ENCODE results near the gene ATP9B. TPM values are rescaled to one million over a fixed set of nuclear protein-coding genes. Genes with fewer than 3 reads are reported as not detected.

Gene ATP9B
- total RNA-seq, 1 experiment from 2014 or later, result 20.9 TPM

- H3K4me3 Mint-ChIP-seq, result no peak overlapping the region
- no peak overlapping the region for H4K8ac ChIP-seq (replicated peaks; ENCODE audit: insufficient read length, low read depth, low read length)
- no peak overlapping the region for H3K18ac ChIP-seq (ENCODE audit: insufficient read length, low read depth, low read length)
- no peak overlapping the region for H3K4me2 ChIP-seq (ENCODE audit: insufficient read depth, insufficient read length, low read length)
- no peak overlapping the region for H2BK12ac ChIP-seq (ENCODE audit: insufficient read length, low read depth, low read length)
- no peak overlapping the region for H3K27ac ChIP-seq (ENCODE audit: insufficient read length, low read depth, low read length)
- peaks cover 6 to 8% of the 10 kb centered on the region in 2 experiments for H3K4me1 Mint-ChIP-seq
- H3K27ac Mint-ChIP-seq, result 0 out of 7 replicates have a peak overlapping the region, but pooled peaks of 1 of the 3 experiments have one; percentile 53
- peaks cover 4 to 22% (median 10%) of the 10 kb centered on the region in 3 experiments; a peak in 6 of 7 replicates for H3K36me3 Mint-ChIP-seq (ENCODE audit: insufficient read depth in 1 of 3, low read depth in 3 of 3)
- no peak overlapping the region for H2AK5ac ChIP-seq (ENCODE audit: insufficient read length, low read length)
- H3K56ac ChIP-seq (ENCODE audit: insufficient read length, low read depth, low read length), result no peak overlapping the region
- H2BK15ac ChIP-seq (ENCODE audit: low read depth, low read length), result no peak overlapping the region
- H3K9me3 Mint-ChIP-seq, result no peaks in the 10 kb centered on the region; a peak in 1 of 5 replicates
- no peak overlapping the region for H2BK120ac ChIP-seq (ENCODE audit: low read depth, low read length, poor library complexity, severe bottlenecking)
- no peak for TF ChIP-seq CTCF (conservative IDR thresholded peaks at IDR 0.05)
- H3K14ac ChIP-seq (ENCODE audit: insufficient read depth, low read length), result no peak overlapping the region
- no peak for DNase-seq
- no peaks in the 10 kb centered on the region for H3K9me3 ChIP-seq (ENCODE audit: control insufficient read depth, low read depth, low read length)
- no peak overlapping the region for H2BK5ac ChIP-seq (ENCODE audit: insufficient read length, low read length)
- no peak overlapping the region for H2AFZ ChIP-seq (ENCODE audit: low read length)
- H3K27me3 Mint-ChIP-seq (ENCODE audit: low read depth), result no peaks in the 10 kb centered on the region
- no peaks in the 10 kb centered on the region for H4K20me1 ChIP-seq (ENCODE audit: control insufficient read depth, insufficient read depth, insufficient read length)
- H2BK20ac ChIP-seq (ENCODE audit: low read depth, low read length, poor library complexity, severe bottlenecking), result no peak overlapping the region
- H3K4me1 ChIP-seq (ENCODE audit: insufficient read depth, low read length), result peaks cover 2% of the 10 kb centered on the region; the same call in 1 of the 2 replicates
- no peaks in the 10 kb centered on the region for H3K23me2 ChIP-seq (ENCODE audit: insufficient read length, low read depth, low read length, poor library complexity, severe bottlenecking)
- H3K79me2 ChIP-seq (ENCODE audit: insufficient read depth, low read length), result no peaks in the 10 kb centered on the region
- no peaks in the 10 kb centered on the region for H3K79me1 ChIP-seq (ENCODE audit: insufficient read depth, low read depth, low read length, poor library complexity, severe bottlenecking)
- no peak overlapping the region for H4K5ac ChIP-seq (ENCODE audit: insufficient read length, low read depth, low read length)
- no peak overlapping the region for H3K9ac ChIP-seq (ENCODE audit: extremely low read depth, insufficient read length, low read length)
- WGBS (ENCODE audit: extremely low coverage, insufficient read length, low lambda C conversion rate), result no CpG with 5 or more reads among the region's 20 CpGs
- H3K23ac ChIP-seq (ENCODE audit: insufficient read length, low read depth, low read length), result no peak overlapping the region
- no peaks in the 10 kb centered on the region for H3K27me3 ChIP-seq (ENCODE audit: insufficient read depth, low read length)
- H3K4ac ChIP-seq (ENCODE audit: low read depth, low read length), result no peak overlapping the region
- H4K91ac ChIP-seq (ENCODE audit: insufficient read length, low read depth, low read length), result no peak overlapping the region
- H3T11ph ChIP-seq (ENCODE audit: low read length), result no peak overlapping the region
Measured at GRCh38 chr18:79336556-79337142, 267.5 kb downstream of the ATP9B start.
